GM12878 (cell line): Measurements from ENCODE around the gene MTSS2. TPM values are rescaled to one million over a fixed set of nuclear protein-coding genes. Genes with fewer than 3 reads are reported as not detected.

Experiments used
- ATAC-seq: fragments of 200-7000 bp; cut with Tn5 transposase; 3 replicates; pipeline ENCODE4 v1.9.1; 2020; ENCODE audit warnings: mild to moderate bottlenecking, moderate library complexity
- BruUV-seq: library from RNA; stranded (reverse); fragments of 400-500 nt; replicated peaks from 2 replicates; lab custom pipeline; 2021; lab: Mats Ljungman, UMichigan
- CTCF ChIA-PET: fragments of 300-600 bp; sonication (Branson Sonifier 250); formaldehyde crosslinking; extraction: SDS; loops from one replicate; lab custom pipeline; 2021; ENCODE audit warnings: inconsistent platforms; lab: Yijun Ruan, JAX
- POLR2A ChIA-PET: fragments of 350-600 bp; formaldehyde crosslinking; extraction: SDS; loops from one replicate; lab custom pipeline; 2021; ENCODE audit warnings: inconsistent platforms; lab: Charles Lee
- RAD21 ChIA-PET: fragments of 300-600 bp; sonication (Branson Sonifier 250); formaldehyde crosslinking; loops from one replicate; lab custom pipeline; 2023; ENCODE audit warnings: antibody characterized with exemption; ENCODE audit not compliant: unreplicated experiment; lab: Charles Lee
- SMC1A ChIA-PET: fragments of 300-600 bp; sonication (Branson Sonifier 250); formaldehyde crosslinking; loops from one replicate; lab custom pipeline; 2023; ENCODE audit not compliant: unreplicated experiment, uncharacterized antibody; lab: Charles Lee
- DNase-seq: peaks from one replicate; pipeline ENCODE4 v3.0.0-alpha.2; 2011; ENCODE audit warnings: low read depth, low spot score
- FAIRE-seq: peaks from 3 replicates; lab custom pipeline; 2011; peaks lifted over from hg19 to GRCh38; lab: Jason Lieb, UNC
- H2AFZ ChIP-seq: 2 replicates; pipeline ENCODE4 v1.6.0; 2011; ENCODE audit warnings: low read depth, low read length, control low read depth; ENCODE audit not compliant: control insufficient read depth
- H3K27ac ChIP-seq: 2 replicates; pipeline ENCODE4 v1.5.1; 2011; ENCODE audit warnings: control low read depth; ENCODE audit not compliant: control insufficient read depth, insufficient read depth
- H3K27me3 ChIP-seq, 2 experiments: replicated peaks in 1 of 2; 2 replicates each; pipeline versions ENCODE4 v1.6.0 to v1.6.1; 2011; ENCODE audit warnings: low read length in 1 of 2; ENCODE audit not compliant: control insufficient read depth in 2 of 2, insufficient read depth in 2 of 2
- H3K36me3 ChIP-seq, 2 experiments: 2 replicates each; pipeline ENCODE4 v1.5.1; 2011; ENCODE audit warnings: low read length in 1 of 2; ENCODE audit not compliant: control insufficient read depth in 2 of 2, insufficient read depth in 2 of 2
- H3K4me1 ChIP-seq: 2 replicates; pipeline ENCODE4 v1.6.1; 2011; ENCODE audit warnings: mild to moderate bottlenecking, low read length, moderate library complexity, mixed read lengths; ENCODE audit not compliant: control insufficient read depth, insufficient read depth
- H3K4me2 ChIP-seq: 2 replicates; pipeline ENCODE4 v1.6.0; 2011; ENCODE audit warnings: control low read depth; ENCODE audit not compliant: control insufficient read depth, insufficient read depth
- H3K4me3 ChIP-seq: fragments of 200-600 bp; sonication (generic); 2 replicates; pipeline ENCODE4 v1.5.1; 2016
- H3K79me2 ChIP-seq: 2 replicates; pipeline ENCODE4 v1.6.0; 2011; ENCODE audit warnings: low read length; ENCODE audit not compliant: control insufficient read depth, insufficient read depth
- H3K9ac ChIP-seq: 2 replicates; pipeline ENCODE4 v1.8.0; 2011; ENCODE audit warnings: low read length, control low read depth, mixed read lengths; ENCODE audit not compliant: control insufficient read depth, insufficient read depth
- H3K9me3 ChIP-seq: replicated peaks from 3 replicates; pipeline ENCODE4 v1.5.1; 2011; ENCODE audit warnings: mild to moderate bottlenecking, low read length; ENCODE audit not compliant: control insufficient read depth, insufficient read depth
- H4K20me1 ChIP-seq: 2 replicates; pipeline ENCODE4 v1.6.0; 2011; ENCODE audit not compliant: control insufficient read depth, insufficient read depth
- CBFB ChIP-seq: IDR thresholded peaks from 2 replicates; pipeline ENCODE4 v1.6.1; 2016; ENCODE audit warnings: antibody characterized with exemption, low read depth
- CHD4 ChIP-seq: fragments of 200-600 bp; sonication (generic); IDR thresholded peaks from 2 replicates; pipeline ENCODE4 v1.6.1; 2016; ENCODE audit warnings: mild to moderate bottlenecking
- HDAC6 ChIP-seq: fragments of 200-600 bp; sonication (generic); IDR thresholded peaks from one replicate; pipeline ENCODE4 v1.8.0; 2017; ENCODE audit warnings: antibody characterized with exemption; ENCODE audit not compliant: unreplicated experiment
- MYB ChIP-seq: fragments of 150-350 bp; IDR thresholded peaks from 2 replicates; pipeline ENCODE4 v1.6.1; 2014; ENCODE audit warnings: mild to moderate bottlenecking, low read depth, low read length, borderline replicate concordance
- PKNOX1 ChIP-seq: fragments of 450-650 bp; IDR thresholded peaks from 2 replicates; pipeline ENCODE4 v1.6.1; 2016; ENCODE audit warnings: mild to moderate bottlenecking
- POU2F2 ChIP-seq: IDR thresholded peaks from 3 replicates; pipeline ENCODE4 v1.6.1; 2011; ENCODE audit warnings: low read depth, mild to moderate bottlenecking, low read length, borderline replicate concordance
- RUNX3 ChIP-seq: IDR thresholded peaks from 2 replicates; pipeline ENCODE4 v1.6.1; 2012; ENCODE audit warnings: low read length, inconsistent platforms
- STAT1 ChIP-seq: fragments of 450-650 bp; conservative IDR thresholded peaks from 2 replicates; pipeline ENCODE4 v1.6.1; 2014; ENCODE audit warnings: antibody characterized with exemption, mild to moderate bottlenecking
- ZBTB11 ChIP-seq: fragments of 450-650 bp; formaldehyde crosslinking; IDR thresholded peaks from 2 replicates; pipeline ENCODE4 v1.5.0; 2022; ENCODE audit warnings: mild to moderate bottlenecking, missing genetic modification characterization
- ZNF217 ChIP-seq: fragments of 450-650 bp; IDR thresholded peaks from 2 replicates; pipeline ENCODE4 v1.6.1; 2017; ENCODE audit warnings: antibody characterized with exemption, mild to moderate bottlenecking
- ZNF274 ChIP-seq: IDR thresholded peaks from one replicate; pipeline ENCODE4 v1.8.0; 2011; ENCODE audit not compliant: insufficient read length, insufficient read depth
- WGBS: methylation state at CpG from one replicate; pipeline ENCODE4 v1.1.6; 2016; ENCODE audit warnings: low lambda C conversion rate; ENCODE audit not compliant: insufficient replicate concordance, insufficient coverage; ENCODE audit errors: missing lambda C conversion rate; 5-methylcytosine and 5-hydroxymethylcytosine counted together
- in situ Hi-C: fragments of 300-500 bp; cut with MboI; formaldehyde crosslinking; loops from 9 replicates; pipeline ENCODE4 v1.14.3; 2018; ENCODE audit warnings: mixed read lengths
- intact Hi-C: fragments of 100-400 bp; cut with micrococcal nuclease; formaldehyde crosslinking; loops from one replicate; pipeline ENCODE4 v1.14.2; 2022; ENCODE audit not compliant: unreplicated experiment
- polyA plus RNA-seq, 11 experiments: library from polyadenylated mRNA; depleted of rRNA in 4 of 11; unstranded in 6 of 11; stranded (reverse) in 5 of 11; fragments of >200 nt; fragmentation: Nextera tagmentation in 4 of 11; fragmentation: Illumina TruSeq in 1 of 11; extraction: Ambion mirVana in 4 of 11; extraction: Trizol in 1 of 11; gene quantifications; 1 replicate in 1 of 11; 2 replicates in 10 of 11; pipeline versions ENCODE4 v1.2.1 to v1.2.3, GENCODE V29; 2011 to 2016; ENCODE audit warnings: inconsistent platforms in 2 of 11, missing spikeins in 2 of 11, low read depth in 1 of 11
- total RNA-seq, 4 experiments: library from RNA; depleted of rRNA in 3 of 4; stranded (reverse); fragments of >200 nt in 3 of 4; fragmentation: Illumina TruSeq in 1 of 4; extraction: Trizol in 1 of 4; gene quantifications; 2 replicates each; pipeline versions ENCODE4 v1.2.1 to v1.2.3, GENCODE V29; 2013 to 2021

Gene MTSS2
- total and polyA plus RNA-seq, 10 of the 15 experiments (the other 5 are each of a cell fraction or from before 2014, with no cell fraction given) = under 0.01 to 0.51 (median 0.14) TPM; not detected in 4

GRCh38 chr16:70734522-70735095 is 48.8 kb upstream of the MTSS2 start:
- ATAC-seq = no peak
- in situ Hi-C loops (no loop called here), intact Hi-C loops (no loop called here)
- H3K27ac ChIP-seq = no peak overlapping the region
- WGBS = 96% methylated on average over 4 of the region's 4 CpGs
- H3K4me3 ChIP-seq = no peak overlapping the region
- ChIA-PET POLR2A (no interaction called here), RAD21 (interaction anchor here (1.0 kb wide), 1 partner anchor 37 kb away, joined by 3 read pairs; no protein-coding TSS in a partner anchor), SMC1A (interaction anchor here (1.4 kb wide), 1 partner anchor 37 kb away, joined by 5 read pairs; no protein-coding TSS in a partner anchor), CTCF (interaction anchor here (0.6 to 1.2 kb wide), 3 partner anchors 36 to 1072 kb away, joined by 3 to 5 read pairs (median 4); no protein-coding TSS in a partner anchor)
- H3K27me3 ChIP-seq = no peaks in the 10 kb centered on the region
- no peak for DNase-seq
- no peaks in the 10 kb centered on the region for H3K9me3 ChIP-seq
- FAIRE-seq = no peak
- H3K4me1 ChIP-seq = peaks cover 22% of the 10 kb centered on the region
- BruUV-seq = no TSS peak
- H3K9ac ChIP-seq = no peak overlapping the region
- TF ChIP-seq STAT1 = no peak
- no peak for TF ChIP-seq ZNF274
- TF ChIP-seq CHD4 = no peak
- no peak for TF ChIP-seq RUNX3
- TF ChIP-seq ZBTB11 (CRISPR knock-in tag) = no peak
- no peak for TF ChIP-seq MYB
- no peak for TF ChIP-seq ZNF217
- no peak for TF ChIP-seq POU2F2
- no peak for TF ChIP-seq PKNOX1
- TF ChIP-seq HDAC6 = no peak
- no peak for TF ChIP-seq CBFB
- H3K4me2 ChIP-seq = no peak overlapping the region
- H3K79me2 ChIP-seq = no peaks in the 10 kb centered on the region
- peaks cover 4 to 5% of the 10 kb centered on the region in 2 experiments; a peak in 3 of 4 replicates for H3K36me3 ChIP-seq
- H2AFZ ChIP-seq = no peak overlapping the region
- H4K20me1 ChIP-seq = no peaks in the 10 kb centered on the region
